WTC11 (cell line): ENCODE results near the gene RMND5A. TPM values are rescaled to one million over a fixed set of nuclear protein-coding genes. Genes with fewer than 3 reads are reported as not detected.

Experiments
- CREB1 ChIP-seq: sonication (generic); formaldehyde crosslinking; IDR thresholded peaks from 2 replicates; pipeline ENCODE4 v1.8.0; 2023; ENCODE audit warnings: mild to moderate bottlenecking, missing genetic modification reagents
- FOXP1 ChIP-seq: sonication (generic); formaldehyde crosslinking; IDR thresholded peaks from 2 replicates; pipeline ENCODE4 v1.8.0; 2022; ENCODE audit warnings: missing genetic modification reagents, mild to moderate bottlenecking, moderate library complexity, borderline replicate concordance
- GRHL2 ChIP-seq: fragments of 250-450 bp; sonication (Bioruptor Pico); IDR thresholded peaks from 2 replicates; pipeline ENCODE4 v1.8.0; 2022; ENCODE audit warnings: mild to moderate bottlenecking, moderate library complexity; ENCODE audit not compliant: insufficient replicate concordance, severe bottlenecking
- KAT7 ChIP-seq: sonication (generic); formaldehyde crosslinking; IDR thresholded peaks from 2 replicates; pipeline ENCODE4 v1.8.1; 2023; ENCODE audit warnings: missing genetic modification reagents, mild to moderate bottlenecking, borderline replicate concordance
- NFE2L1 ChIP-seq: sonication (generic); formaldehyde crosslinking; IDR thresholded peaks from 2 replicates; pipeline ENCODE4 v1.8.1; 2023; ENCODE audit warnings: missing genetic modification reagents
- TCF7 ChIP-seq: sonication (generic); formaldehyde crosslinking; IDR thresholded peaks from 2 replicates; pipeline ENCODE4 v1.8.0; 2022; ENCODE audit warnings: mild to moderate bottlenecking, low read depth, missing genetic modification reagents, moderate library complexity
- ZNF232 ChIP-seq: sonication (generic); formaldehyde crosslinking; IDR thresholded peaks from 2 replicates; pipeline ENCODE4 v1.8.0; 2022; ENCODE audit warnings: mild to moderate bottlenecking, missing genetic modification reagents
- total RNA-seq: library from RNA; stranded (reverse); gene quantifications from 3 replicates; pipeline ENCODE4 v1.2.3, GENCODE V29; 2021
- TF ChIP-seq, protein P1 (sequence below): sonication (generic); formaldehyde crosslinking; IDR thresholded peaks from 2 replicates; pipeline ENCODE4 v1.8.1; 2023; ENCODE audit warnings: mild to moderate bottlenecking, moderate library complexity, missing genetic modification reagents
- TF ChIP-seq, protein P2 (sequence below): sonication (generic); formaldehyde crosslinking; IDR thresholded peaks from 2 replicates; pipeline ENCODE4 v1.8.0; 2022; ENCODE audit warnings: mild to moderate bottlenecking, missing genetic modification reagents
- TF ChIP-seq, protein P3 (sequence below): fragments of 200-600 bp; IDR thresholded peaks from 2 replicates; pipeline ENCODE4 v1.8.0; 2022; ENCODE audit warnings: antibody characterized with exemption
- TF ChIP-seq, protein P4 (sequence below): sonication (generic); formaldehyde crosslinking; IDR thresholded peaks from 2 replicates; pipeline ENCODE4 v1.8.0; 2022; ENCODE audit warnings: mild to moderate bottlenecking, missing genetic modification reagents
- TF ChIP-seq, protein P5 (sequence below): sonication (generic); formaldehyde crosslinking; IDR thresholded peaks from 2 replicates; pipeline ENCODE4 v1.8.0; 2023; ENCODE audit warnings: missing genetic modification reagents
- TF ChIP-seq, protein P6 (sequence below): sonication (generic); formaldehyde crosslinking; IDR thresholded peaks from 2 replicates; pipeline ENCODE4 v1.8.0; 2023; ENCODE audit warnings: missing genetic modification reagents, mild to moderate bottlenecking, borderline replicate concordance

The RMND5A gene
- total RNA-seq, 1 experiment from 2014 or later, result 55.4 TPM

DNA sequence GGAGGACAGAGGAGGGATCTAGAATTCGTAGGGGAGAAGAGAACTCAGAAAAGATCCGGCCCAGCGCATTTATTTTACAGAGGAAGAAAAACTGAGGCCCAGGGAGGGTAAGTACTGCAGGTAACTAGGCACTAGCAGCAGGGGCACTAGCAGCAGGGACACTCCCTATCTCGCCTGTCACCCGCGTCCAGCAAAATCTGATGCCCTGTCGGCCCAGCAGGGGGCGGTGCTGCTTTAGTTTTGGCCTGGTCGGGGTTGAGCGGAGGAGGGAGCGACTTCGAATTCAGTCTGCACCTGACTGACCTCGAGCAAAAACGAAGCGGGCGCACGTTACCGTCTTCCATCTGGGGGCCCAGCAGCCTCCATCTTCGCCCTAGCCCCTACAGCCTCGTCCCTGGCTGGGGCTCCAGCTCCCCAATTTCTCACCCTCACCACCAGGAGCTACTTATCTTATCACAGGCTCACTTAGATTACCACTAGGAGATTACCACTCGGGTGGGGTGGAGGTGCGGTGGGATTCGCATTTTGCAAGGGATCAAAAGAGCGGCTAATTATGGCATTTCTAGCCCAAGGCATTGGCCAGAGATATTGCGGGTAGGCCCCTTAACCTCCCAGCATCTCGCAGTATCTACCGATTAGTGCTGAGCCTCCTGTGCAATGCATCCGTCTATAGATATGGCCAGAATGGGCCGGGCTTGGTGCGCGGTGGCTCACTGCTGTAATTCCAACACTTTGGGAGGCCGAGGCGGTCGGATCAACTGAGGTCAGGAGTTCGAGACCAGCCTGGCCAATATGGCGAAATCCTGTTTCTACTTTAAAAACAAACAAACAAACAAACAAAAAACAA, 88.4 kb downstream of the RMND5A start (continued):
- TF ChIP-seq, protein P1, sequence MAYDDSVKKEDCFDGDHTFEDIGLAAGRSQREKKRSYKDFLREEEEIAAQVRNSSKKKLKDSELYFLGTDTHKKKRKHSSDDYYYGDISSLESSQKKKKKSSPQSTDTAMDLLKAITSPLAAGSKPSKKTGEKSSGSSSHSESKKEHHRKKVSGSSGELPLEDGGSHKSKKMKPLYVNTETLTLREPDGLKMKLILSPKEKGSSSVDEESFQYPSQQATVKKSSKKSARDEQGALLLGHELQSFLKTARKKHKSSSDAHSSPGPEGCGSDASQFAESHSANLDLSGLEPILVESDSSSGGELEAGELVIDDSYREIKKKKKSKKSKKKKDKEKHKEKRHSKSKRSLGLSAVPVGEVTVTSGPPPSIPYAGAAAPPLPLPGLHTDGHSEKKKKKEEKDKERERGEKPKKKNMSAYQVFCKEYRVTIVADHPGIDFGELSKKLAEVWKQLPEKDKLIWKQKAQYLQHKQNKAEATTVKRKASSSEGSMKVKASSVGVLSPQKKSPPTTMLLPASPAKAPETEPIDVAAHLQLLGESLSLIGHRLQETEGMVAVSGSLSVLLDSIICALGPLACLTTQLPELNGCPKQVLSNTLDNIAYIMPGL (CRISPR knock-in tag), result peak; percentile 33; the same call in 1 of the 2 replicates
- TF ChIP-seq TCF7 (CRISPR knock-in tag) (no peak), NFE2L1 (CRISPR knock-in tag) (peak; percentile 77; the same call in 1 of the 2 replicates), CREB1 (CRISPR knock-in tag) (0 out of 2 replicates have a peak, but pooled peaks have one; percentile 50), KAT7 (CRISPR knock-in tag) (no peak), FOXP1 (peak; percentile 87; the same call in 1 of the 2 replicates), ZNF232 (CRISPR knock-in tag) (peak; percentile 86), GRHL2 (no peak)
- TF ChIP-seq, protein P2, sequence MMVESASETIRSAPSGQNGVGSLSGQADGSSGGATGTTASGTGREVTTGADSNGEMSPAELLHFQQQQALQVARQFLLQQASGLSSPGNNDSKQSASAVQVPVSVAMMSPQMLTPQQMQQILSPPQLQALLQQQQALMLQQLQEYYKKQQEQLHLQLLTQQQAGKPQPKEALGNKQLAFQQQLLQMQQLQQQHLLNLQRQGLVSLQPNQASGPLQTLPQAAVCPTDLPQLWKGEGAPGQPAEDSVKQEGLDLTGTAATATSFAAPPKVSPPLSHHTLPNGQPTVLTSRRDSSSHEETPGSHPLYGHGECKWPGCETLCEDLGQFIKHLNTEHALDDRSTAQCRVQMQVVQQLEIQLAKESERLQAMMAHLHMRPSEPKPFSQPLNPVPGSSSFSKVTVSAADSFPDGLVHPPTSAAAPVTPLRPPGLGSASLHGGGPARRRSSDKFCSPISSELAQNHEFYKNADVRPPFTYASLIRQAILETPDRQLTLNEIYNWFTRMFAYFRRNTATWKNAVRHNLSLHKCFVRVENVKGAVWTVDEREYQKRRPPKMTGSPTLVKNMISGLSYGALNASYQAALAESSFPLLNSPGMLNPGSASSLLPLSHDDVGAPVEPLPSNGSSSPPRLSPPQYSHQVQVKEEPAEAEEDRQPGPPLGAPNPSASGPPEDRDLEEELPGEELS (CRISPR knock-in tag), result peak; percentile 74
- TF ChIP-seq, protein P3, sequence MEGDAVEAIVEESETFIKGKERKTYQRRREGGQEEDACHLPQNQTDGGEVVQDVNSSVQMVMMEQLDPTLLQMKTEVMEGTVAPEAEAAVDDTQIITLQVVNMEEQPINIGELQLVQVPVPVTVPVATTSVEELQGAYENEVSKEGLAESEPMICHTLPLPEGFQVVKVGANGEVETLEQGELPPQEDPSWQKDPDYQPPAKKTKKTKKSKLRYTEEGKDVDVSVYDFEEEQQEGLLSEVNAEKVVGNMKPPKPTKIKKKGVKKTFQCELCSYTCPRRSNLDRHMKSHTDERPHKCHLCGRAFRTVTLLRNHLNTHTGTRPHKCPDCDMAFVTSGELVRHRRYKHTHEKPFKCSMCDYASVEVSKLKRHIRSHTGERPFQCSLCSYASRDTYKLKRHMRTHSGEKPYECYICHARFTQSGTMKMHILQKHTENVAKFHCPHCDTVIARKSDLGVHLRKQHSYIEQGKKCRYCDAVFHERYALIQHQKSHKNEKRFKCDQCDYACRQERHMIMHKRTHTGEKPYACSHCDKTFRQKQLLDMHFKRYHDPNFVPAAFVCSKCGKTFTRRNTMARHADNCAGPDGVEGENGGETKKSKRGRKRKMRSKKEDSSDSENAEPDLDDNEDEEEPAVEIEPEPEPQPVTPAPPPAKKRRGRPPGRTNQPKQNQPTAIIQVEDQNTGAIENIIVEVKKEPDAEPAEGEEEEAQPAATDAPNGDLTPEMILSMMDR, result peak; percentile 86
- TF ChIP-seq, protein P4, sequence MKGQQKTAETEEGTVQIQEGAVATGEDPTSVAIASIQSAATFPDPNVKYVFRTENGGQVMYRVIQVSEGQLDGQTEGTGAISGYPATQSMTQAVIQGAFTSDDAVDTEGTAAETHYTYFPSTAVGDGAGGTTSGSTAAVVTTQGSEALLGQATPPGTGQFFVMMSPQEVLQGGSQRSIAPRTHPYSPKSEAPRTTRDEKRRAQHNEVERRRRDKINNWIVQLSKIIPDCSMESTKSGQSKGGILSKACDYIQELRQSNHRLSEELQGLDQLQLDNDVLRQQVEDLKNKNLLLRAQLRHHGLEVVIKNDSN, result peak; percentile 71
- TF ChIP-seq, protein P5, sequence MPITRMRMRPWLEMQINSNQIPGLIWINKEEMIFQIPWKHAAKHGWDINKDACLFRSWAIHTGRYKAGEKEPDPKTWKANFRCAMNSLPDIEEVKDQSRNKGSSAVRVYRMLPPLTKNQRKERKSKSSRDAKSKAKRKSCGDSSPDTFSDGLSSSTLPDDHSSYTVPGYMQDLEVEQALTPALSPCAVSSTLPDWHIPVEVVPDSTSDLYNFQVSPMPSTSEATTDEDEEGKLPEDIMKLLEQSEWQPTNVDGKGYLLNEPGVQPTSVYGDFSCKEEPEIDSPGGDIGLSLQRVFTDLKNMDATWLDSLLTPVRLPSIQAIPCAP, result no peak
- TF ChIP-seq, protein P6, sequence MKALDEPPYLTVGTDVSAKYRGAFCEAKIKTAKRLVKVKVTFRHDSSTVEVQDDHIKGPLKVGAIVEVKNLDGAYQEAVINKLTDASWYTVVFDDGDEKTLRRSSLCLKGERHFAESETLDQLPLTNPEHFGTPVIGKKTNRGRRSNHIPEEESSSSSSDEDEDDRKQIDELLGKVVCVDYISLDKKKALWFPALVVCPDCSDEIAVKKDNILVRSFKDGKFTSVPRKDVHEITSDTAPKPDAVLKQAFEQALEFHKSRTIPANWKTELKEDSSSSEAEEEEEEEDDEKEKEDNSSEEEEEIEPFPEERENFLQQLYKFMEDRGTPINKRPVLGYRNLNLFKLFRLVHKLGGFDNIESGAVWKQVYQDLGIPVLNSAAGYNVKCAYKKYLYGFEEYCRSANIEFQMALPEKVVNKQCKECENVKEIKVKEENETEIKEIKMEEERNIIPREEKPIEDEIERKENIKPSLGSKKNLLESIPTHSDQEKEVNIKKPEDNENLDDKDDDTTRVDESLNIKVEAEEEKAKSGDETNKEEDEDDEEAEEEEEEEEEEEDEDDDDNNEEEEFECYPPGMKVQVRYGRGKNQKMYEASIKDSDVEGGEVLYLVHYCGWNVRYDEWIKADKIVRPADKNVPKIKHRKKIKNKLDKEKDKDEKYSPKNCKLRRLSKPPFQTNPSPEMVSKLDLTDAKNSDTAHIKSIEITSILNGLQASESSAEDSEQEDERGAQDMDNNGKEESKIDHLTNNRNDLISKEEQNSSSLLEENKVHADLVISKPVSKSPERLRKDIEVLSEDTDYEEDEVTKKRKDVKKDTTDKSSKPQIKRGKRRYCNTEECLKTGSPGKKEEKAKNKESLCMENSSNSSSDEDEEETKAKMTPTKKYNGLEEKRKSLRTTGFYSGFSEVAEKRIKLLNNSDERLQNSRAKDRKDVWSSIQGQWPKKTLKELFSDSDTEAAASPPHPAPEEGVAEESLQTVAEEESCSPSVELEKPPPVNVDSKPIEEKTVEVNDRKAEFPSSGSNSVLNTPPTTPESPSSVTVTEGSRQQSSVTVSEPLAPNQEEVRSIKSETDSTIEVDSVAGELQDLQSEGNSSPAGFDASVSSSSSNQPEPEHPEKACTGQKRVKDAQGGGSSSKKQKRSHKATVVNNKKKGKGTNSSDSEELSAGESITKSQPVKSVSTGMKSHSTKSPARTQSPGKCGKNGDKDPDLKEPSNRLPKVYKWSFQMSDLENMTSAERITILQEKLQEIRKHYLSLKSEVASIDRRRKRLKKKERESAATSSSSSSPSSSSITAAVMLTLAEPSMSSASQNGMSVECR (CRISPR knock-in tag), result peak; percentile 84; the same call in 1 of the 2 replicates
